ENCODE data around the gene PKNOX2. TPM values are rescaled to one million over a fixed set of nuclear protein-coding genes. Genes with fewer than 3 reads are reported as not detected.

Gene PKNOX2
- total RNA-seq, 2 donors from 2014 or later: 4.0 to 6.9 TPM

GRCh38 chr11:125313271-125314219, 149.0 kb downstream of the PKNOX2 start:
- peaks cover 10% of the 10 kb centered on the region for H3K4me1 ChIP-seq (ENCODE audit: control insufficient read depth, insufficient read depth, low read length)
- TF ChIP-seq, protein P1, sequence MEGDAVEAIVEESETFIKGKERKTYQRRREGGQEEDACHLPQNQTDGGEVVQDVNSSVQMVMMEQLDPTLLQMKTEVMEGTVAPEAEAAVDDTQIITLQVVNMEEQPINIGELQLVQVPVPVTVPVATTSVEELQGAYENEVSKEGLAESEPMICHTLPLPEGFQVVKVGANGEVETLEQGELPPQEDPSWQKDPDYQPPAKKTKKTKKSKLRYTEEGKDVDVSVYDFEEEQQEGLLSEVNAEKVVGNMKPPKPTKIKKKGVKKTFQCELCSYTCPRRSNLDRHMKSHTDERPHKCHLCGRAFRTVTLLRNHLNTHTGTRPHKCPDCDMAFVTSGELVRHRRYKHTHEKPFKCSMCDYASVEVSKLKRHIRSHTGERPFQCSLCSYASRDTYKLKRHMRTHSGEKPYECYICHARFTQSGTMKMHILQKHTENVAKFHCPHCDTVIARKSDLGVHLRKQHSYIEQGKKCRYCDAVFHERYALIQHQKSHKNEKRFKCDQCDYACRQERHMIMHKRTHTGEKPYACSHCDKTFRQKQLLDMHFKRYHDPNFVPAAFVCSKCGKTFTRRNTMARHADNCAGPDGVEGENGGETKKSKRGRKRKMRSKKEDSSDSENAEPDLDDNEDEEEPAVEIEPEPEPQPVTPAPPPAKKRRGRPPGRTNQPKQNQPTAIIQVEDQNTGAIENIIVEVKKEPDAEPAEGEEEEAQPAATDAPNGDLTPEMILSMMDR (conservative IDR thresholded peaks at IDR 0.05): no peak
- no peaks in the 10 kb centered on the region for H3K36me3 ChIP-seq (ENCODE audit: control insufficient read depth, insufficient read depth, low read length)
- no peak for DNase-seq
- H3K27ac Mint-ChIP-seq: no peak overlapping the region
- H3K36me3 Mint-ChIP-seq (ENCODE audit: low read depth): peaks cover 5% of the 10 kb centered on the region
- H3K27ac ChIP-seq (ENCODE audit: low read depth, low read length): no peak overlapping the region
- no peak overlapping the region for H3K4me3 Mint-ChIP-seq
- WGBS, 2 experiments (ENCODE audit: insufficient coverage in 1 of 2, insufficient read length in 1 of 2): 80 to 82% methylated on average over 4 to 9 of the region's 9 CpGs
- H3K4me3 ChIP-seq (ENCODE audit: low read length): no peak overlapping the region
- no peaks in the 10 kb centered on the region for H3K27me3 ChIP-seq (ENCODE audit: control insufficient read depth, insufficient read depth, low read length, poor library complexity, severe bottlenecking)
- H3K9me3 Mint-ChIP-seq: peaks cover 14% of the 10 kb centered on the region
- H3K27me3 Mint-ChIP-seq (ENCODE audit: insufficient read depth): peaks cover 13% of the 10 kb centered on the region
- H3K9me3 ChIP-seq (ENCODE audit: control insufficient read depth, low read length): peaks cover 15% of the 10 kb centered on the region
- H3K9ac ChIP-seq (ENCODE audit: extremely low read depth, low read length, poor library complexity, severe bottlenecking): no peak overlapping the region
- peaks cover 15% of the 10 kb centered on the region for H3K4me1 Mint-ChIP-seq

DNA sequence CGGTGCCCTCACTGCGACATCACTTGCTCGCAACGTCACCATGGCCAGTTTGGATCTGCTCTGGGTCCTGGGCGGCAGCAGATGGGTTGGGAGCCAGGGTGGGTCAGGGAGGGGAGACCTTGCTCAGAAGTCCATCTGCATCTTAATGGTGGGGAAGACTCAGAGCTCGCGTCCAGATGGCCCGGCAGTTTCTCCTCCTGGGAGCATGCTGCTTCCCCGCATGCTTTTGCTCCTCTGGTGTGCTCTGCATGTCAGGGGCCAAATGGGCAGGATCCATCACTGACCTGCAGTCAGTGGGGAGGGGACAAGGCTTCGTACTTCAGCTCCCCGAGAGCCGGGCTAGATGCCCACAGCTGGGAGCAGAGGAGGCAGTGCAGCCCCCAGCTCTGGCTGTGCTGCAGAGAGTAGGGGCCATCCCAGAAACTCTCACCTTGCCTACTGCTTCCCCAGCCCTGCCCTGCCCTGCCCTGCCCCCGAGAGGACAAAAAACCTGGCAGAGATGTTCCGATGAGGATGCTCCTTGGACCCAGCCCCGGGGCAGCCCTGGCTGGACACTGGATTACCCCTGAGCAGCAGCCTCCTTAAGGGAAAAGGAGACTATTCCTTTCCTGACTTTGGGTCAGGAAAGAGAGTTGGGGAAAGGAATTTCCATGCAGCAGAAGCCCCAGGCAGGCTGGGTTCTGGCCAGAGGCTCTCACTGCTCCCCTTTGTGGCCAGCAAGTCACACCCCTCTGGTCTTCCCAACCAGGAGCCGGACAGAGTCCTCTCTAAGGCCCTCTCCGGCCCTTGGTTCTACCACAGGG, 149.9 kb downstream of the PKNOX2 start:
- Histone ChIP-seq H3K27ac (ENCODE audit: low read depth, low read length) (no peak overlapping the region), H3K27me3 (ENCODE audit: control insufficient read depth, insufficient read depth, low read length, poor library complexity, severe bottlenecking) (no peaks in the 10 kb centered on the region), H3K36me3 (ENCODE audit: control insufficient read depth, insufficient read depth, low read length) (no peaks in the 10 kb centered on the region), H3K4me3 (ENCODE audit: low read length) (no peak overlapping the region), H3K4me1 (ENCODE audit: control insufficient read depth, insufficient read depth, low read length) (peaks cover 10% of the 10 kb centered on the region), H3K9ac (ENCODE audit: extremely low read depth, low read length, poor library complexity, severe bottlenecking) (no peak overlapping the region), H3K9me3 (ENCODE audit: control insufficient read depth, low read length) (peaks cover 24% of the 10 kb centered on the region)
- no peak overlapping the region for H3K27ac Mint-ChIP-seq
- peaks cover 15% of the 10 kb centered on the region for H3K4me1 Mint-ChIP-seq
- H3K27me3 Mint-ChIP-seq (ENCODE audit: insufficient read depth): peaks cover 13% of the 10 kb centered on the region
- TF ChIP-seq, protein P1 (conservative IDR thresholded peaks at IDR 0.05): no peak
- 74 to 89% methylated on average over 7 to 17 of the region's 17 CpGs for WGBS, 2 experiments (ENCODE audit: insufficient coverage in 1 of 2, insufficient read length in 1 of 2)
- peaks cover 20% of the 10 kb centered on the region for H3K9me3 Mint-ChIP-seq
- H3K36me3 Mint-ChIP-seq (ENCODE audit: low read depth): peaks cover 5% of the 10 kb centered on the region
- H3K4me3 Mint-ChIP-seq: no peak overlapping the region
- DNase-seq: peak; percentile 60

- H3K27ac ChIP-seq (ENCODE audit: low read depth, low read length): no peak overlapping the region
- H3K9ac ChIP-seq (ENCODE audit: extremely low read depth, low read length, poor library complexity, severe bottlenecking): no peak overlapping the region
- Mint-ChIP-seq H3K4me1 (peaks cover 15% of the 10 kb centered on the region), H3K27ac (no peak overlapping the region), H3K27me3 (ENCODE audit: insufficient read depth) (peaks cover 13% of the 10 kb centered on the region), H3K4me3 (no peak overlapping the region), H3K36me3 (ENCODE audit: low read depth) (peaks cover 5% of the 10 kb centered on the region), H3K9me3 (peaks cover 20% of the 10 kb centered on the region)
- TF ChIP-seq, protein P1 (conservative IDR thresholded peaks at IDR 0.05): no peak
- H3K9me3 ChIP-seq (ENCODE audit: control insufficient read depth, low read length): peaks cover 28% of the 10 kb centered on the region
- H3K27me3 ChIP-seq (ENCODE audit: control insufficient read depth, insufficient read depth, low read length, poor library complexity, severe bottlenecking): no peaks in the 10 kb centered on the region
- no peaks in the 10 kb centered on the region for H3K36me3 ChIP-seq (ENCODE audit: control insufficient read depth, insufficient read depth, low read length)
- 76 to 82% methylated on average over 6 of the region's 7 CpGs for WGBS, 2 experiments (ENCODE audit: insufficient coverage in 1 of 2, insufficient read length in 1 of 2)
- H3K4me3 ChIP-seq (ENCODE audit: low read length): no peak overlapping the region
- H3K4me1 ChIP-seq (ENCODE audit: control insufficient read depth, insufficient read depth, low read length): peaks cover 10% of the 10 kb centered on the region
- DNase-seq: no peak
Measured at GRCh38 chr11:125315079-125315740, 150.7 kb downstream of the PKNOX2 start.

All from endodermal cell (in vitro differentiated cells).